DOHH2 (cell line): ENCODE results near the gene AJAP1.

Experiments
- H3F3A ChIP-seq: fragments of 200-600 bp; sonication (generic), shearing (Covaris generic); 2 replicates; pipeline ENCODE4 v1.6.0; 2016; ENCODE audit warnings: antibody characterized with exemption, mild to moderate bottlenecking; ENCODE audit not compliant: control insufficient read depth, insufficient read depth
- H3K27ac ChIP-seq: fragments of 200-600 bp; sonication (generic); 2 replicates; pipeline ENCODE4 v1.5.1; 2014; ENCODE audit warnings: low read depth, mild to moderate bottlenecking, low read length, moderate library complexity
- H3K27me3 ChIP-seq: fragments of 200-600 bp; sonication (generic); 2 replicates; pipeline ENCODE4 v1.6.1; 2014; ENCODE audit warnings: mild to moderate bottlenecking, low read length, mixed read lengths; ENCODE audit not compliant: control insufficient read depth
- H3K36me3 ChIP-seq: fragments of 200-600 bp; sonication (generic); 2 replicates; pipeline ENCODE4 v1.6.1; 2014; ENCODE audit warnings: mild to moderate bottlenecking, low read length, moderate library complexity, mixed read lengths; ENCODE audit not compliant: control insufficient read depth
- H3K4me1 ChIP-seq: fragments of 200-600 bp; sonication (generic); 2 replicates; pipeline ENCODE4 v1.6.1; 2014; ENCODE audit warnings: mild to moderate bottlenecking, low read length, mixed read lengths; ENCODE audit not compliant: control insufficient read depth
- H3K4me2 ChIP-seq: fragments of 200-600 bp; sonication (generic); 2 replicates; pipeline ENCODE4 v1.6.0; 2014; ENCODE audit warnings: mild to moderate bottlenecking, low read length, moderate library complexity
- H3K4me3 ChIP-seq: fragments of 200-600 bp; sonication (generic); 2 replicates; pipeline ENCODE4 v1.5.1; 2014; ENCODE audit warnings: mild to moderate bottlenecking, low read length, mixed read lengths
- H3K79me2 ChIP-seq: fragments of 200-600 bp; sonication (generic); 2 replicates; pipeline ENCODE4 v1.6.1; 2014; ENCODE audit warnings: mild to moderate bottlenecking, low read length, mixed read lengths; ENCODE audit not compliant: control insufficient read depth
- H3K9me2 ChIP-seq: fragments of 200-600 bp; sonication (generic); replicated peaks from 2 replicates; pipeline ENCODE4 v1.6.1; 2014; ENCODE audit warnings: mild to moderate bottlenecking, low read length, mixed read lengths; ENCODE audit not compliant: control insufficient read depth
- H3K9me3 ChIP-seq: fragments of 200-600 bp; sonication (generic); 2 replicates; pipeline ENCODE4 v1.6.1; 2014; ENCODE audit warnings: antibody characterized with exemption, low read length, mixed read lengths; ENCODE audit not compliant: control insufficient read depth, insufficient read depth
- H4K20me1 ChIP-seq: fragments of 200-600 bp; sonication (generic); 2 replicates; pipeline ENCODE4 v1.6.0; 2014; ENCODE audit warnings: low read depth, mild to moderate bottlenecking, antibody characterized with exemption, low read length, moderate library complexity; ENCODE audit not compliant: control insufficient read depth, insufficient read depth
- EZH2phosphoT487 ChIP-seq: fragments of 200-600 bp; sonication (generic); IDR thresholded peaks from 2 replicates; pipeline ENCODE4 v1.6.1; 2017; ENCODE audit warnings: borderline replicate concordance, mild to moderate bottlenecking, antibody characterized with exemption, low read length, moderate library complexity, mixed read lengths
- TF ChIP-seq, protein P1 (sequence below): fragments of 200-600 bp; sonication (generic); IDR thresholded peaks from one replicate; pipeline ENCODE4 v1.5.1; 2014; ENCODE audit warnings: antibody characterized with exemption, mild to moderate bottlenecking, low read depth, low read length; ENCODE audit not compliant: poor library complexity, severe bottlenecking

AJAP1 gene

DNA sequence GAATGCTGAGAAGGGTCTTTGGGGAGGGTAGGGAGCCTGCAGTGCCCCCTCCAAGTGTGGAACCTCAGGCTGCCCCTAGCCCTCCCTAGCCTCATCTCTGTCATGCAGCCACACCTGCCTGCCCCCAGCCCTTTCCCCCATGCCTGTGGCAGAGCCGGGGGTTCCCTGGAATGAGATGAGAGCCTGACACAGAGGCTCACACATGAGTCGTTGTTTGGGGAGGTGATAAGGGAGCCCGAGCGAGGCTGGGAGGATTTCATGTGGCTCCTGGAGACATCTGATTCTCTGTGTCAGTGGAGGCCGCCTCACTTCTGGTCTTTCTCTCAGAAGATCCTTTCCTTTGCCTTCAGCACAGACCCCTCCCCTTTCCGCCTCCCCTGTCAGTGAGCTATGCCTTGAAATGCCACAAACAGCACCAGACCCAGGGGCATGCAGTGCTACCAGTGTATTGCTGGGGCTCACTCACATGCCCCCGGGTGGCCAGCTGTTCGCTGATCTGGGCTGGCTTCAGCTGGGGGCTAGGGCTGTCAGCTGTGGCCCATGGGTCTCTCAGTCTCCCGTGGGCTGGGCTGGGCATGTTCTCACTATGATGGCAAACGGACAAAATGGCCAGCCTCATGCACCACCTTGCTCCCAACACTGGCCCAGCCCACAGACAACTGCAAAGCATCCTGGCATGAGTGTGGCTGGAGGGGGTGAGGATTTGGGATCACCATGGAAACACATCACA, 102.6 kb downstream of the AJAP1 start:
- Histone ChIP-seq H3K36me3 (no peaks in the 10 kb centered on the region), H3K9me3 (no peaks in the 10 kb centered on the region), H3K4me2 (no peak overlapping the region), H4K20me1 (no peaks in the 10 kb centered on the region), H3K79me2 (no peaks in the 10 kb centered on the region), H3F3A (no peaks in the 10 kb centered on the region), H3K27me3 (no peaks in the 10 kb centered on the region), H3K4me3 (no peak overlapping the region), H3K4me1 (no peaks in the 10 kb centered on the region), H3K9me2 (no peaks in the 10 kb centered on the region), H3K27ac (no peak overlapping the region)
- TF ChIP-seq, protein P1, sequence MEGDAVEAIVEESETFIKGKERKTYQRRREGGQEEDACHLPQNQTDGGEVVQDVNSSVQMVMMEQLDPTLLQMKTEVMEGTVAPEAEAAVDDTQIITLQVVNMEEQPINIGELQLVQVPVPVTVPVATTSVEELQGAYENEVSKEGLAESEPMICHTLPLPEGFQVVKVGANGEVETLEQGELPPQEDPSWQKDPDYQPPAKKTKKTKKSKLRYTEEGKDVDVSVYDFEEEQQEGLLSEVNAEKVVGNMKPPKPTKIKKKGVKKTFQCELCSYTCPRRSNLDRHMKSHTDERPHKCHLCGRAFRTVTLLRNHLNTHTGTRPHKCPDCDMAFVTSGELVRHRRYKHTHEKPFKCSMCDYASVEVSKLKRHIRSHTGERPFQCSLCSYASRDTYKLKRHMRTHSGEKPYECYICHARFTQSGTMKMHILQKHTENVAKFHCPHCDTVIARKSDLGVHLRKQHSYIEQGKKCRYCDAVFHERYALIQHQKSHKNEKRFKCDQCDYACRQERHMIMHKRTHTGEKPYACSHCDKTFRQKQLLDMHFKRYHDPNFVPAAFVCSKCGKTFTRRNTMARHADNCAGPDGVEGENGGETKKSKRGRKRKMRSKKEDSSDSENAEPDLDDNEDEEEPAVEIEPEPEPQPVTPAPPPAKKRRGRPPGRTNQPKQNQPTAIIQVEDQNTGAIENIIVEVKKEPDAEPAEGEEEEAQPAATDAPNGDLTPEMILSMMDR = no peak
- TF ChIP-seq EZH2phosphoT487 = no peak

DNA sequence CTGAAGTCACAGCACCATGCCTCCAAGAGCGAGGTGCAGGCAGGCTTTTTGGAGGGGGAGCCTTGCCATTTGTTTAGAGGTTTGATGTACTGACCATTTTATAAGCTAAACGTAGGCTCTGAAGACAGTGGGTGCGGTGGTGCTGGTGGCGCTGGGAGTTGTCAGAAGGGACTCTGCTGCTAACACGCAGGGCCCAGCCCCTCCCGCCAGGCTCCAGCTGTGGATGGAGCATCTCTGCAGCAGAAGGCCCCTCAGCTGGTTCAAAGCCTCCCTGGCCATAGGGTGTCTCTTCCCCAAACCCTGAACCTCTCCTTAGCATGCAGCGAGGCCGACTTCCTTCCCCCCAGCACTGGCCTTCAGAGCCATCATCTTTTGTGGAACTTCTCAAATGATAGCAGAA, 105.3 kb downstream of the AJAP1 start:
- Histone ChIP-seq H3K27me3 (no peaks in the 10 kb centered on the region), H4K20me1 (no peaks in the 10 kb centered on the region), H3K27ac (no peak overlapping the region), H3K4me2 (no peak overlapping the region), H3K79me2 (no peaks in the 10 kb centered on the region), H3F3A (no peaks in the 10 kb centered on the region), H3K36me3 (no peaks in the 10 kb centered on the region), H3K9me2 (no peaks in the 10 kb centered on the region), H3K9me3 (no peaks in the 10 kb centered on the region), H3K4me3 (no peak overlapping the region), H3K4me1 (no peaks in the 10 kb centered on the region)
- no peak for TF ChIP-seq EZH2phosphoT487
- TF ChIP-seq, protein P1 = no peak

DNA sequence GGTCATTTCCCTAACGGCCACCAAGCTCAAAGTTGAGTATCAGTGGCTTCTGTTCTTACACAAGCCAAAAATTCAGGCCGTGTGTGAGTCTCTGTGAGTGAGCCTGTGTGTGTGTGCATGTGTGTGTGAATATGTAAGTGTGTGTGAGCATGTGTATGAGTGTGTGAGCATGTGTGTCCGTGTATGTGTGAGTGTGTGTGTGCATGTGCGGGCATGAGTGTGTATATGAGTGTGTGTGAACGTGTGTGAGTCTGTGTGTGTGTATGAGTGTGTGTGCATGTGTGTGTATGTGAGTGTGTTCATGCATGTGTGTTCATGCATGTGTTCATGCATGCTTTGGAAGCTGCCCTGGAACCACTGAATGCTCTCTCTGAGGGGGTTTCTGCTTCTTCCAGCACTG, 105.7 kb downstream of the AJAP1 start:
- Histone ChIP-seq H3K27ac (no peak overlapping the region), H3F3A (no peaks in the 10 kb centered on the region), H4K20me1 (no peaks in the 10 kb centered on the region), H3K9me2 (no peaks in the 10 kb centered on the region), H3K79me2 (no peaks in the 10 kb centered on the region), H3K27me3 (no peaks in the 10 kb centered on the region), H3K36me3 (no peaks in the 10 kb centered on the region), H3K9me3 (no peaks in the 10 kb centered on the region), H3K4me3 (no peak overlapping the region), H3K4me1 (no peaks in the 10 kb centered on the region), H3K4me2 (no peak overlapping the region)
- TF ChIP-seq, protein P1 = no peak
- TF ChIP-seq EZH2phosphoT487 = no peak
